Ascending aorta (tissue), 2 donors: ENCODE measurements around the gene ZNF84. TPM values are rescaled to one million over a fixed set of nuclear protein-coding genes. Genes with fewer than 3 reads are reported as not detected.

Source experiments
- DNase-seq, 2 donors: peaks; one replicate each; pipeline ENCODE4 v3.0.0-alpha.2; 2019; ENCODE audit warnings: low spot score in 2 of 2
- H3K27ac ChIP-seq, 2 donors: fragments of 200-600 bp; sonication (generic); one replicate each; pipeline ENCODE4 v1.5.1; 2016 to 2017; ENCODE audit warnings: mild to moderate bottlenecking in 1 of 2
- H3K27me3 ChIP-seq: fragments of 200-600 bp; sonication (generic); one replicate; pipeline ENCODE4 v1.5.1; 2017
- H3K36me3 ChIP-seq, 2 donors: fragments of 200-600 bp; sonication (generic); one replicate each; pipeline ENCODE4 v1.5.1; 2016
- H3K4me1 ChIP-seq, 2 donors: fragments of 200-600 bp; sonication (generic); one replicate each; pipeline ENCODE4 v1.5.1; 2016 to 2017; ENCODE audit warnings: mild to moderate bottlenecking in 1 of 2
- H3K4me3 ChIP-seq, 2 donors: fragments of 200-600 bp; sonication (generic); one replicate each; pipeline ENCODE4 v1.5.1; 2016 to 2017; ENCODE audit warnings: mild to moderate bottlenecking in 1 of 2
- H3K9me3 ChIP-seq, 2 donors: fragments of 200-600 bp; sonication (generic); one replicate each; pipeline ENCODE4 v1.5.1; 2016
- CTCF ChIP-seq, 3 experiments: fragments of 200-600 bp in 2 of 3; fragments of 450-650 bp in 1 of 3; sonication (generic) in 2 of 3; IDR thresholded peaks; one replicate each; pipeline ENCODE4 v1.5.1; 2016 to 2019; ENCODE audit warnings: antibody characterized with exemption in 3 of 3, mild to moderate bottlenecking in 1 of 3, moderate library complexity in 1 of 3
- intact Hi-C: fragments of 100-400 bp; cut with DNase I; formaldehyde crosslinking; loops from one replicate; pipeline ENCODE4 v1.15.1; 2023
- total RNA-seq: library from RNA; depleted of rRNA; stranded (reverse); fragments of >200 nt; gene quantifications from one replicate; pipeline ENCODE4 v1.1.0, GENCODE V29; 2016

Gene ZNF84
- total RNA-seq, 1 donor from 2014 or later = 2.7 TPM

GRCh38 chr12:133063556-133063955 lies 26.2 kb downstream of the ZNF84 start:
- Histone ChIP-seq H3K4me1 (no peaks in the 10 kb centered on the region), H3K4me3 (no peak overlapping the region), H3K27me3 (no peaks in the 10 kb centered on the region), H3K27ac (no peak overlapping the region), H3K9me3 (peaks cover 98 to 100% of the 10 kb centered on the region in 2 donors), H3K36me3 (peaks cover 16% of the 10 kb centered on the region in 2 donors)
- TF ChIP-seq CTCF (IDR thresholded peaks at IDR 0.05) = no peak
- intact Hi-C loops = no loop called here
- no peak for DNase-seq

- H3K27me3 ChIP-seq = no peaks in the 10 kb centered on the region
- no peaks in the 10 kb centered on the region for H3K4me1 ChIP-seq
- no peak overlapping the region for H3K27ac ChIP-seq
- H3K9me3 ChIP-seq = peaks cover 80 to 99% of the 10 kb centered on the region in 2 donors
- H3K36me3 ChIP-seq = no peaks in the 10 kb centered on the region
- no peak overlapping the region for H3K4me3 ChIP-seq
- intact Hi-C loops = no loop called here
- TF ChIP-seq CTCF (IDR thresholded peaks at IDR 0.05) = no peak
- DNase-seq = no peak
Measured at GRCh38 chr12:133073836-133074235, 36.5 kb downstream of the ZNF84 start.

GRCh38 chr12:133080026-133080367 lies 42.7 kb downstream of the ZNF84 start:
- intact Hi-C loops = loop anchor here (1.0 kb wide), 7 partner anchors 43 to 193 kb away; partner anchors contain the start of genes CHFR, ZNF10, ZNF26 and ZNF268
- H3K9me3 ChIP-seq = peaks cover 69 to 86% of the 10 kb centered on the region in 2 donors
- peaks cover 21 to 34% of the 10 kb centered on the region in 2 donors for H3K36me3 ChIP-seq
- H3K4me3 ChIP-seq = peak overlapping the region; percentile 71 to 91
- H3K27me3 ChIP-seq = no peaks in the 10 kb centered on the region
- no peak for TF ChIP-seq CTCF (IDR thresholded peaks at IDR 0.05)
- peak overlapping the region; percentile 95 to 97 for H3K27ac ChIP-seq
- DNase-seq = peak; percentile 95 to 99
- H3K4me1 ChIP-seq = no peaks in the 10 kb centered on the region

- peak; percentile 83 to 98 for DNase-seq
- H3K9me3 ChIP-seq = peaks cover 69 to 86% of the 10 kb centered on the region in 2 donors
- intact Hi-C loops = loop anchor here (1.0 kb wide), 7 partner anchors 43 to 193 kb away; partner anchors contain the start of genes CHFR, ZNF10, ZNF26 and ZNF268
- peak within 1 kb of the TSS; percentile 71 to 91 for H3K4me3 ChIP-seq
- TF ChIP-seq CTCF (IDR thresholded peaks at IDR 0.05) = peak in 2 of 3 experiments; percentile 12 to 25
- H3K36me3 ChIP-seq = peaks cover 27 to 40% of the 10 kb centered on the region in 2 donors
- peak within 1 kb of the TSS; percentile 95 to 97 for H3K27ac ChIP-seq
- no peaks in the 10 kb centered on the region for H3K27me3 ChIP-seq
- H3K4me1 ChIP-seq = no peaks in the 10 kb centered on the region
Measured at GRCh38 chr12:133080368-133081158, 43.3 kb downstream of the ZNF84 start, which contains the start of gene ZNF140. ZNF140 (plus strand) TSS chr12:133080923; CDS start chr12:133081321, 398 bp downstream.

- Histone ChIP-seq H3K9me3 (peaks cover 67 to 86% of the 10 kb centered on the region in 2 donors), H3K27ac (peak overlapping the region; percentile 95 to 97), H3K36me3 (peaks cover 34 to 47% of the 10 kb centered on the region in 2 donors), H3K27me3 (no peaks in the 10 kb centered on the region), H3K4me3 (peak overlapping the region; percentile 71 to 91), H3K4me1 (no peaks in the 10 kb centered on the region)
- DNase-seq = no peak
- TF ChIP-seq CTCF (IDR thresholded peaks at IDR 0.05) = no peak
- intact Hi-C loops = no loop called here
Measured at GRCh38 chr12:133081159-133081780, 44.0 kb downstream of the ZNF84 start.
